Stimulated activated CD4-positive, alpha-beta T cell treated with anti-CD3 and anti-CD28 coated beads, Interleukin-1b, Interleukin-23, amount 100 ng/mL, for 48 hours (primary cell): ENCODE results near the gene ZNF587.
A peak's percentile ranks its signal among the peaks of the same experiment; 100 is the strongest.
"Not testable (repeated sequence)": the region's sequence is repeated elsewhere in the genome, so short reads cannot be mapped to it uniquely, and the experiment has no call there.

Experiments
- DNase-seq: peaks from one replicate; pipeline ENCODE4 v3.0.0-alpha.2; 2020

Gene ZNF587

DNA sequence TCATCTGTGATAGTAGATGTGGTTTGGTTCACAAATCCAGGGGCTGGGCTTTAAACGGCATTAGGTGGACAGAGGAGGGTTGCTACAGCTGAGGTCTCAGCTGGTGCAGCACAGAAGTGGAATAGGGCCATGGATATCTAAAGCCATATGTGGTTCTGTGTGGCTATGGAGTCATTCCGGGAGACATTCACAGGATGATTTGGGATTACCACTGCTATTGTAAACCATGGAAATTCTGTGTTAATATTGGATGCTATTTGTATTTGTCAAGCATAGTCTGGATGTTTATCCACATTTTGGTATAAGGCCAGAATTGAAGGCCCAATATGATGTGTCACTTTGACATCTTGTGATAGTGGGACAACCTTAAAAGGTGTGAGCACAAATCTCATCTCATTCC, 26.5 kb upstream of the ZNF587 start:
- DNase-seq = not testable (repeated sequence)

GRCh38 chr19:57823608-57824007, 26.1 kb upstream of the ZNF587 start:
- DNase-seq = not testable (repeated sequence)

DNA sequence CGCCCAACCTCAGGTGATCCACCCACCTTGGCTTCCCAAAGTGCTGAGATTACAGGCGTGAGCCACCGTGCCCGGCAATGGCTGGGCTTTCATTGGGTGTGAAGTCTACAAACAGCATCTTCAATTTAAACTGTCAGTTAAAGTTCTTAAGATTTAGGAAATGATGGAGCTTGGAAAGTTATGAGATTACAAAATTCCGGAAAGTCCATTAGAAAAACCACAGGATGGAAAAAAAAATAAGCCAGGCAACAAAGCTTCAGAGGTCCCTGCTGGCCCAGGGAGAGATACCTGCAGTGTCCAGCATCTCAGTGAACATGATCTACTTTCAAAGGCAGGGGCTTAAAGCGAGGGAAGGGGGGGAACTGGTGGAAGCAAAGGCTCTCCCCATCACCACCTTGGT, 24.1 kb upstream of the ZNF587 start:
- no peak for DNase-seq

DNA sequence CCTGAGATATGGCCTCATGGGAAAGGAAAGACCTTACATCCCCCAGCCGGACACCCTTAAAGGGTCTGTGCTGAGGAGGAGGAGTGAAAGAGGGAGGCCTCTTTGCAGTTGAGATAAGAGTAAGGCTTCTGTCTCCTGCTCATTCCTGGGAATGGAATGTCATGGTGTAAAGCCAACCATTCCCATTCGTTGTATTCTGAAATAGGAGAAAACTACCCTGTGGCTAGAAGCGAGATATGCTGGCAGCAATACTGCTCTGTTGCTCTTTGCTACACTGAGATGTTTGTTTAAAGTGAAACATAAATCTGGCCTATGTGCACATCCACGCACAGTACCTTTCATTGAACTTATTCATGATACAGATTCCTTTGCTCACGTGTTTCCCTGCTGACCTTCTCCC, 20.3 kb upstream of the ZNF587 start:
- no peak for DNase-seq

GRCh38 chr19:57830071-57830602, 19.5 kb upstream of the ZNF587 start, which contains the start of gene ZNF587B:
TSS of gene ZNF587B (plus strand) at chr19:57830299. CDS start at chr19:57830529, 230 bp downstream.
- DNase-seq = peak; percentile 26

DNA sequence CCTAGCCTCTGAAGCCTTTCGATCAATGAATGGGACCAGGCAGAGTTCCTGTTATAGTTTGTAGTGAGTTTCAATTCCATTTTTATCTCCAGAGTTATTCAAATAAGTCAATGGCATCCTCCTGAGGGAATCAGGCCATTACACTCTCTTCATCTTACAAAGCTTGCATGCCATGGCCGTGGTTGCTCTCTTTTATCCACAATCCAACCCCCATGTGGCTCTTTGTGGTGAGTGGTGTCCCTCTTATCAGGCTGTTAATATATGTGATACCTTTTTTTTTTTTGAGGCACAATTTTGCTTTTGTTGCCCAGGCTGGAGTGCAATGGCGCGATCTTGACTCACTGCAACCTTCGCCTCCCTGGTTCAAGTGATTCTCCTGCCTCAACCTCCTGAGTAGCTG, 12.7 kb upstream of the ZNF587 start:
- not testable (repeated sequence) for DNase-seq

DNA sequence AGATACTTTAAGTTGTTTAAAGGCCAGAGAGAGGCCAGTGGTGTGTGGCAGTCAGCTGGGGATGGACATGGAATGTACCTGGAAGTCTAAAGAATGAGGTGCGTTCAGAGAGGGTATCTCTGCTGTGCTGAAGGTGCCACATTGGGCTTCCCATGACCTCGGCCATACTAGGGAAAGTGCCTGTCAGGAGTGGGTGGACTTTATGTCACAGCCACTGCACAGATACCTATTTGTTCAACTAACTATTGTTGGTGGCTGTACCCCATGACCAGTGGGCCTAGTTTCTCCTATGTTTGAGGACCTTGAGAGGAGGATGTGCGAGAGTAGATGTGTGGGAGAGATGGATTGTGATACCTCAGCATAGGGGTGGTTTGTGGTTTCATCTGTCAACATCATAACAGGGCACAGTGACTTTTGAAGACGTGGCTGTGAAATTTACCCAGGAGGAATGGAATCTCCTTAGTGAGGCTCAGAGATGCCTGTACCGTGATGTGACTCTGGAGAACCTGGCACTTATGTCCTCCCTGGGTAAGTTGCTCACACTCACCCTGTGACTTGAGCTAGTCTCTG, 11.0 kb upstream of the ZNF587 start:
- DNase-seq = not testable (repeated sequence)

DNA sequence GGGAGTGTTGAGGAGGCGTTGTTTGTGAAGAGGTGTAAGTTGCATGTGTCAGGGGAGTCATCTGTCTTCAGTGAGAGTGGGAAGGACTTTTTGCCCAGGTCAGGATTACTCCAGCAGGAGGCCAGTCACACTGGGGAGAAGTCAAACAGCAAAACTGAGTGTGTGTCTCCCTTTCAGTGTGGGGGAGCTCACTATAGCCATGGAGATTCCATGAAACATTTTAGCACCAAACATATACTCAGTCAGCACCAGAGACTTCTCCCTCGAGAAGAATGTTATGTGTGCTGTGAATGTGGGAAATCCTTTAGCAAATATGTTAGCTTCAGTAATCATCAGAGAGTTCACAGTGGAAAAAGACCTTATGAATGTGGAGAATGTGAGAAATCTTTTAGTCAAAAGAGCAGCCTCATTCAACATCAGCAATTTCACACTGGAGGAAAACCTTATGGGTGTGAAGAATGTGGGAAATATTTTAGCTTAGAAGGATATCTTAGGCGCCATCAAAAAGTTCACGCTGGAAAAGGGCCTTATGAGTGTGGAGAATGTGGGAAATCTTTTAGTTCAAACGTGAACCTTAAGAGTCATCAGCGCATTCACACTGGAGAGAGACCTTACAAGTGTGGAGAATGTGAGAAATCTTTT, 8.4 kb upstream of the ZNF587 start:
- no peak for DNase-seq

- not testable (repeated sequence) for DNase-seq
Observed at GRCh38 chr19:57847164-57847563, 2.5 kb upstream of the ZNF587 start.

DNA sequence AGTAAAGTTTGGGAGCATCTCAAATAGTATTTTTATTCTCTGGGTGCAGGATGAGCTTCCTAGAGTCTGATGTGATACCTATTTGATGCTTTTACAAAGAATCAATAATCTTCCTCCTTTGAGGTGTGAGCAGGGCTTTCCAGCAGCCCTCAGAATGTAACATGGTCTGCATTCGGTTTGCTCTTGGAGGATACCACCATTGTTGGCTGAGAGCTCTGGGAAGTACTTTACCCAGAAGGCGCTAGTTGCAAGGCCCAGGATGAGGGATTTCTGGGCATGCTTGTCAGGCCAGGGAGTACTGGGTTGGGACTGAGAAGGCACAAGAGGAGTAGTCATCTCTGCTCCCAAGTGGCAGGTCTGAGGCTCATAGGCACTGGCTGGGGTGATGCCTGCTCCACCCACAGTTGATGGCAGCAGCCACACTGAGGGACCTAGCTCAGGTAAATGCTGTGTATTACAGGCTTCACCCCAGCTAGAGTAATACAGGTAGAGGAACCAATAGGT, 445 bp upstream of the ZNF587 start:
- DNase-seq = not testable (repeated sequence)

- peak; percentile 13 for DNase-seq
Observed at GRCh38 chr19:57850553-57851017, 926 bp downstream of the ZNF587 start.

- not testable (repeated sequence) for DNase-seq
Observed at GRCh38 chr19:57851812-57852603, 2.3 kb downstream of the ZNF587 start.

DNA sequence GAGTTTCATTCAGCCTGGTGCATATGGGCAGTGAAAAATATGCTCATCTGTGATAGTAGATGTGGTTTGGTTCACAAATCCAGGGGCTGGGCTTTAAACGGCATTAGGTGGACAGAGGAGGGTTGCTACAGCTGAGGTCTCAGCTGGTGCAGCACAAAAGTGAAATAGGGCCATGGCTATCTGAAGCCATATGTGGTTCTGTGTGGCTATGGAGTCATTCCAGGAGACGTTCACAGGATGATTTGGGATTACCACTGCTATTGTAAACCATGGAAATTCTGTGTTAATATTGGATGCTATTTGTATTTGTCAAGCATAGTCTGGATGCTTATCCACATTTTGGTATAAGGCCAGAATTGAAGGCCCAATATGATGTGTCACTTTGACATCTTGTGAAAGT, 4.5 kb downstream of the ZNF587 start:
- not testable (repeated sequence) for DNase-seq

- DNase-seq = not testable (repeated sequence)
Observed at GRCh38 chr19:57862351-57862750, 12.7 kb downstream of the ZNF587 start.

DNA sequence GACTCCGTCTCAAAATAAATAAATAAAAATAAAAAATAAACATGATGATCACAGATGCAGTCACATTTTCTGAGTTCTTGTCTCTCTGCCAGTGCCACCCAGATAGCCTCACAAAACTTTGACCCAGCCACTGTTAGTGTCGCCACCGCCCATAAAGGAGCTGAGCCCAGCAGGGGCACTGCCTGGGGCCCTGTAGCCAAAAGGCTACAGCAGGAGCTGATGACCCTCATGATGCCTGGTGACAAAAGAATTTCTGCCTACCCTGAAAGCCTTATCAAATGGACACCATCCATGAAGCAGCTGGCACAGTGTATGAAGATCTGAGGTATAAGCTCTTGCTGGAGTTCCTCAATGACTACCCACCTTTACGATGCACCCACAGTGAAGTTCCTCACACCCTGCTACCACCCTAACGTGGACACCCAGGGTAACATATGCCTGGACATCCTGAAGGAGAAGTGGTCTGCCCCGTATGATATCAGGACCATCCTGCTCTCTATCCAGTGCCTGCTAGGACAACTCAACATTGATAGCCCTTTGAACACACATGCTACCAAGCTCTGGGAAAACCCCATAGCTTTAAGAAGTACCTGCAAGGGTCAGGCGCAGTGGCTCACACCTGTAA, 18.3 kb downstream of the ZNF587 start:
- DNase-seq = no peak

DNA sequence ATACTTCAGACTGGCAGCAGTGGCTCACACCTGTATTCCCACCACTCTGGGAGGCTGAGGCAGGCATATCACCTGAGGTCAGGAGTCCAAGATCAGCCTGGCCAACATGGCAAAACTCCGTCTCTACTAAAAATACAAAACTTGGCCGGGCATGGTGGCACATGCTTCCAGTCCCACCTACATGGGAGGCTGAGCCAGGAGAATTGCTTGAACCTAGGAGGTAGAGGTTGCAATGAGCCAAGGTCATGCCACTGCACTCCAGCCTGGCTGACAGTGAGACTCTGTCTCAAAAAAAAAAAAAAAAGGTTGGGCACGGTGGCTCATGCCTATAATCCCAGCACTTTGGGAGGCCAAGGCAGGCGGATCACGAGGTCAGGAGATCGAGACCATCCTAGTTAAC, 20.0 kb downstream of the ZNF587 start:
- DNase-seq = not testable (repeated sequence)

GRCh38 chr19:57870225-57870624, 20.6 kb downstream of the ZNF587 start:
- DNase-seq = no peak

DNA sequence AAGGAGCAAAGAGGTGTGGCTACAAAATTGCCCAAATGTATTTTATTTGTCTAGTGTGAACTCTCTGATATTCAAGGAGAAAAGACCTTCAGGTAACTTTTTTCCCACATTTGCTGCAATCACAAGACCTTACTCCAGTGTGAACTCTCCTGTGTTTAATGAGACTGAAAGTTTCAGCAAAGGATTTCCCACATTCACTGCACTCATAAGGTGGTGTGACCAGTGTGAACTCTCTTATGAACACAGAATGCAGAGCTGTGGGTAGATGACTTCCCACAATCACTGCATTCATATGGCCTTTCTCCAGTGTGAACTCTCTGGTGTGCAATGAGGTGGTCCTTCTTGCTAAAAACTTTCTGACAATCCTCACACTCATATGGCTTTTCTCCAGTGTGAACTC, 22.8 kb downstream of the ZNF587 start:
- DNase-seq = no peak

DNA sequence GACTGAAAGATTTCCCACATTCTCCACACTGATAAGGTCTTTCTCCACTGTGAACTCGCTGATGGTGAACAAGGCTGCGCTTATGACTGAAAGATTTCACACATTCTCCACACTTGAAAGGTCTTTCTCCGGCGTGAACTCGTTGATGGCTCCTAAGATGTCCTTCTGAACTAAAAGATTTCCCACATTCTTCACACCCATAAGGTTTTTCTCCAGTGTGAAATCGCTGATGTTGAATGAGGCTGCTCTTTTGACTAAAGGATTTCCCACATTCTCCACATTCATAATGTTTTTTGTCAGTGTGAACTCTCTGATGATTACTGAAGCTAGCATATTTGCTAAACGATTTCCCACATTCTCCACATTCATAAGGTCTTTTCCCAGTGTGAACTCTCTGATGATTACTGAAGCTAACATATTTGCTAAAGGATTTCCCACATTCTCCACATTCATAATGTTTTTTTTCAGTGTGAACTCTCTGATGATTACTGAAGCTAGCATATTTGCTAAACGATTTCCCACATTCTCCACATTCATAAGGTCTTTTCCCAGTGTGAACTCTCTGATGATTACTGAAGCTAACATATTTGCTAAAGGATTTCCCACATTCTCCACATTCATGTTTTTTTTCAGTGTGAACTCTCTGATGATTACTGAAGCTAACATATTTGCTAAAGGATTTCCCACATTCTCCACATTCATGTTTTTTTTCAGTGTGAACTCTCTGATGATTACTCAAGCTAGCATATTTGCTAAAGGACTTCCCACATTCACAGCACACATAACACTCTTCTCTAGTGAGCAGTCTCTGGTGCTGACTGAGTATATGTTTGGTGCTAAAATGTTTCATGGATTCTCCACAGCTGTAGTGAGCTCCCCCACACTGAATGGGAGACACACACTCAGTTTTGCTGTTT, 24.5 kb downstream of the ZNF587 start:
- DNase-seq = not testable (repeated sequence)

DNA sequence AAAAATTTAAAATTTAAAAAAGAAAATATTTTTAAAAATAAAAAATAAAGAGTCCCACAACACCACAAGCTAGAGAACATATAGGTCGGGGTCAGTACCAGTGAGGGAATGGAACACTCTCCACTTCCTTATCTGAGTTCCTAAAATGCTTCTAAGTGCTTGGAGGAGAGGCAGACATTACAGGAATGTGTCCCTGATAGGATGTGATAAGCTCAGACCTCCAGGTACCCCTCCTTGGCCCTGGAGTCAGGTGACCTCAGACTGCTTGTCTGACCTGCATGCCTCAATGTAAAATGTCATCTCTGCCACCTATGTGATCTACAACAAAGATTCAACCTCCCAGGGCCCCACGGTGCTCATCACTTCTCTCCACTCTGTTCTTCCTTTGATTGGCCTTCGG, 36.4 kb downstream of the ZNF587 start:
- DNase-seq = no peak

- no peak for DNase-seq
Observed at GRCh38 chr19:57887195-57887941, 37.7 kb downstream of the ZNF587 start.
